Uterus (tissue), 2 donors: ENCODE data around the gene JPH3.

Experiments
- CTCF ChIP-seq, 4 experiments: fragments of 200-600 bp in 2 of 4; fragments of 450-650 bp in 2 of 4; sonication (generic) in 2 of 4; IDR thresholded peaks; one replicate each; pipeline ENCODE4 v1.5.1; 2016 to 2019; ENCODE audit warnings: antibody characterized with exemption in 4 of 4, mild to moderate bottlenecking in 2 of 4, moderate library complexity in 1 of 4
- POLR2A ChIP-seq, 2 donors: fragments of 450-650 bp; IDR thresholded peaks; one replicate each; pipeline ENCODE4 v1.6.1; 2016; ENCODE audit warnings: antibody characterized with exemption in 2 of 2, mild to moderate bottlenecking in 1 of 2, moderate library complexity in 1 of 2

- TF ChIP-seq CTCF (IDR thresholded peaks at IDR 0.05) (no peak), POLR2A (IDR thresholded peaks at IDR 0.05) (no peak)
Measured at GRCh38 chr16:87682852-87683399, 80.6 kb downstream of the JPH3 start.
